Keratinocyte (primary cell): ENCODE data around the gene HEMK1. TPM values are rescaled to one million over a fixed set of nuclear protein-coding genes. Genes with fewer than 3 reads are reported as not detected.

ENCODE experiments used
- DNase-seq: peaks from one replicate; pipeline ENCODE4 v3.0.0-alpha.2; 2011; ENCODE audit warnings: low read depth, missing footprints, low spot score
- FAIRE-seq: peaks from 2 replicates; lab custom pipeline; 2011; peaks lifted over from hg19 to GRCh38; lab: Jason Lieb, UNC
- H2AFZ ChIP-seq: 2 replicates; pipeline ENCODE4 v1.6.0; 2012; ENCODE audit warnings: low read length, control low read depth, inconsistent platforms; ENCODE audit not compliant: control insufficient read depth
- H3K27ac ChIP-seq: 2 replicates; pipeline ENCODE4 v1.5.1; 2011; ENCODE audit warnings: low read length; ENCODE audit not compliant: control insufficient read depth, insufficient read depth
- H3K27me3 ChIP-seq: 3 replicates; pipeline ENCODE4 v1.6.0; 2011; ENCODE audit warnings: low read length; ENCODE audit not compliant: control insufficient read depth, insufficient read depth; ENCODE audit errors: extremely low read depth
- H3K36me3 ChIP-seq, 2 experiments: 2 replicates in 1 of 2; 3 replicates in 1 of 2; pipeline ENCODE4 v1.5.1; 2011; ENCODE audit warnings: low read length in 2 of 2, mild to moderate bottlenecking in 1 of 2; ENCODE audit not compliant: control insufficient read depth in 2 of 2, insufficient read depth in 2 of 2; ENCODE audit errors: extremely low read depth in 1 of 2
- H3K4me1 ChIP-seq: 3 replicates; pipeline ENCODE4 v1.5.1; 2011; ENCODE audit warnings: low read length; ENCODE audit not compliant: control insufficient read depth, insufficient read depth; ENCODE audit errors: extremely low read depth
- H3K4me2 ChIP-seq: 3 replicates; pipeline ENCODE4 v1.6.0; 2011; ENCODE audit warnings: low read depth, low read length; ENCODE audit not compliant: control insufficient read depth, insufficient read depth; ENCODE audit errors: extremely low read depth
- H3K4me3 ChIP-seq, 3 experiments: fragments of 200-600 bp in 1 of 3; sonication (generic) in 1 of 3; 2 replicates in 2 of 3; 3 replicates in 1 of 3; pipeline ENCODE4 v1.5.1; 2011 to 2016; ENCODE audit warnings: low read length in 3 of 3, mild to moderate bottlenecking in 3 of 3, control low read depth in 2 of 3, inconsistent platforms in 1 of 3, low read depth in 1 of 3, mixed read lengths in 1 of 3, mixed run types in 1 of 3, moderate library complexity in 1 of 3; ENCODE audit not compliant: control insufficient read depth in 2 of 3, insufficient read depth in 2 of 3; ENCODE audit errors: extremely low read depth in 1 of 3
- H3K79me2 ChIP-seq: 2 replicates; pipeline ENCODE4 v1.6.0; 2012; ENCODE audit warnings: low read length; ENCODE audit not compliant: control insufficient read depth, insufficient read depth
- H3K9ac ChIP-seq: 3 replicates; pipeline ENCODE4 v1.6.0; 2011; ENCODE audit warnings: low read length; ENCODE audit not compliant: control insufficient read depth, insufficient read depth; ENCODE audit errors: extremely low read depth
- H3K9me1 ChIP-seq: 3 replicates; pipeline ENCODE4 v1.6.0; 2011; ENCODE audit warnings: low read length; ENCODE audit not compliant: control insufficient read depth, insufficient read depth; ENCODE audit errors: extremely low read depth
- H3K9me3 ChIP-seq: 2 replicates; pipeline ENCODE4 v1.5.1; 2012; ENCODE audit warnings: low read depth, low read length; ENCODE audit not compliant: control insufficient read depth
- H4K20me1 ChIP-seq: 3 replicates; pipeline ENCODE4 v1.6.0; 2011; ENCODE audit warnings: low read length; ENCODE audit not compliant: control insufficient read depth, insufficient read depth; ENCODE audit errors: extremely low read depth
- CTCF ChIP-seq, 3 experiments: IDR thresholded peaks in 1 of 3; conservative IDR thresholded peaks in 1 of 3; optimal IDR thresholded peaks in 1 of 3; 2 replicates in 2 of 3; 3 replicates in 1 of 3; pipeline versions ENCODE3 to v1.5.1; 2011; ENCODE audit warnings: low read length in 3 of 3, mild to moderate bottlenecking in 3 of 3, moderate library complexity in 2 of 3, control low read depth in 1 of 3, inconsistent platforms in 1 of 3; ENCODE audit not compliant: insufficient read depth in 2 of 3; ENCODE audit errors: extremely low read depth in 1 of 3
- EZH2 ChIP-seq: IDR thresholded peaks from one replicate; pipeline ENCODE4 v1.6.1; 2012; ENCODE audit warnings: inconsistent platforms, mild to moderate bottlenecking, low read length, moderate library complexity
- dilution Hi-C: fragments of 300-500 bp; cut with MboI; formaldehyde crosslinking; loops from one replicate; pipeline ENCODE4 v1.7.0; 2020; ENCODE audit warnings: low sequenced_read_pairs; ENCODE audit not compliant: extremely low pct_ligation_motif_present
- polyA plus RNA-seq, 5 experiments: library from polyadenylated mRNA; depleted of rRNA in 3 of 5; stranded (reverse) in 3 of 5; stranded (forward) in 1 of 5; unstranded in 1 of 5; fragments of >200 nt; gene quantifications; 1 replicate in 1 of 5; 2 replicates in 3 of 5; 3 replicates in 1 of 5; pipeline versions ENCODE4 v1.2.1 to v1.2.3, GENCODE V29; 2011 to 2012; ENCODE audit warnings: missing spikeins in 2 of 5, low read depth in 1 of 5, low replicate concordance in 1 of 5

Gene HEMK1
- polyA plus RNA-seq, 1 donor (not counting 4 experiments of a cell fraction or from before 2014, with no cell fraction given) = 13.0 TPM

GRCh38 chr3:50542177-50543034 is 26.9 kb upstream of the HEMK1 start:
- Histone ChIP-seq H3K4me2 (no peak overlapping the region), H3K9me1 (no peaks in the 10 kb centered on the region), H3K4me3 (no peak overlapping the region), H3K4me1 (peaks cover 12% of the 10 kb centered on the region), H4K20me1 (no peaks in the 10 kb centered on the region), H3K36me3 (no peaks in the 10 kb centered on the region), H3K9me3 (no peaks in the 10 kb centered on the region), H3K27ac (no peak overlapping the region), H3K9ac (no peak overlapping the region), H2AFZ (no peak overlapping the region), H3K79me2 (no peaks in the 10 kb centered on the region), H3K27me3 (peaks cover 22% of the 10 kb centered on the region)
- dilution Hi-C loops = no loop called here
- DNase-seq (no peak), FAIRE-seq (peak; percentile 95)
- TF ChIP-seq CTCF (optimal IDR thresholded peaks at IDR 0.05 in 1 of 3, IDR thresholded peaks at IDR 0.05 in 1 of 3, conservative IDR thresholded peaks at IDR 0.05 in 1 of 3; ENCODE audit: extremely low read depth in 1 of 3, insufficient read depth in 2 of 3, low read length in 3 of 3) = peak in 2 of 3 experiments; percentile 93 to 97
- TF ChIP-seq EZH2 = no peak

GRCh38 chr3:50545781-50546180 is 23.5 kb upstream of the HEMK1 start:
- H3K9me3 ChIP-seq = no peaks in the 10 kb centered on the region
- no peak overlapping the region for H3K4me3 ChIP-seq
- H3K27me3 ChIP-seq = peaks cover 6% of the 10 kb centered on the region
- H4K20me1 ChIP-seq = no peaks in the 10 kb centered on the region
- no peak overlapping the region for H2AFZ ChIP-seq
- no peak overlapping the region for H3K4me2 ChIP-seq
- peaks cover 8% of the 10 kb centered on the region for H3K4me1 ChIP-seq
- DNase-seq (no peak), FAIRE-seq (no peak)
- no peaks in the 10 kb centered on the region for H3K36me3 ChIP-seq
- no peak for TF ChIP-seq EZH2
- no peak for TF ChIP-seq CTCF (optimal IDR thresholded peaks at IDR 0.05 in 1 of 3, IDR thresholded peaks at IDR 0.05 in 1 of 3, conservative IDR thresholded peaks at IDR 0.05 in 1 of 3; ENCODE audit: extremely low read depth in 1 of 3, insufficient read depth in 2 of 3, low read length in 3 of 3)
- H3K27ac ChIP-seq = no peak overlapping the region
- H3K9ac ChIP-seq = no peak overlapping the region
- dilution Hi-C loops = no loop called here
- H3K9me1 ChIP-seq = no peaks in the 10 kb centered on the region
- no peaks in the 10 kb centered on the region for H3K79me2 ChIP-seq
